GM20431 (cell line): ENCODE results near the gene NENF.
"Not testable (repeated sequence)": the region's sequence is repeated elsewhere in the genome, so short reads cannot be mapped to it uniquely, and the experiment has no call there.

Experiments
- in situ Hi-C: fragments of 300-500 bp; cut with MseI, MboI; formaldehyde crosslinking; loops from one replicate; pipeline ENCODE4 v1.15.0; 2020; ENCODE audit warnings: low sequenced_read_pairs; ENCODE audit not compliant: unreplicated experiment

Gene NENF

GRCh38 chr1:212477014-212477679, 44.4 kb downstream of the NENF start:
- in situ Hi-C loops = no loop called here

GRCh38 chr1:212477680-212478466, 45.2 kb downstream of the NENF start:
- in situ Hi-C loops = no loop called here

DNA sequence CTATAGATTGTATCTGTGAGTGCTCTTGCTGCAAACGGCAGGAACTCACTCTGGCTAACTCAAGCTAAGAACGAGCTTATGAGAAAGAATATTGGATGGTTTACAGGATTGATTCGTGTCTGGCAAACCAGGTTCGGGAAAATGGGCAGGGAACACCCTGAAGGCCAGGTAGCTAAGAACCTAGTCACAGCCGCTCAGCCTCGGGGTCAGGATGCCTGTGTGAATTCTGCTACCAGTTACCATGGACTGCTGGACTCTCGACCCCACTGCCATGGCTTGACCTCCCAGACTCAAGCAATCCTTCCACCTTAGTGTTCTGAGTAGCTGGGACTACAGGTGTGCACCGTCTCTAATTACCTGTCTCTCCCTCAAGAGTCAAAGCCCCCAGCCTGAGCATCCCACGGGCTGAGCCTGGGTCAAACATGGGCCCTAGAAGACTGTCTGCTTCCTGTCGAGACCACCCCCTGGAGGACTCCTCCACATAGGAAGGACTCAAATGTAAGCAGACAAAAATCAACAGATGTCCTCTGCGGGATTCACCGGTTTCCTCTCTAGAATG, 45.8 kb downstream of the NENF start:
- in situ Hi-C loops = no loop called here

DNA sequence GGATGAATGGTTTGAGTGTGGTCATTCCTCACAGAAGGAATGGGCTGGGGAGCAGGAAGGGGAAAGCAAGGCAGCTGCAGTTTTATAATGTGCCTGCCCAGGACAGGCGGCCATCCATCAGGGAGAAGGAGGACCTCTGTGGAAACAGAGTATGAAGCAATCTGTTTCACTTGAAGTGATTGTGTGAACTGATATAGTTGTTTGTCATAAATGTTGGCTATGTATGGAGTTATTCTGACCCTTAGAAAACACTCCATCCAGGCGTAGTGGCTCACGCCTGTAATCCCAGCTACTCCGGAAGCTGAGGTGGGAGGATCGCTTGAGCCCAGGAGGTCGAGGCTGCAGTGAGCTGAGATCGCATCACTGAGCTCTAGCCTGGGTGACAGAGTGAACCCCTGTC, 46.5 kb downstream of the NENF start:
- in situ Hi-C loops = no loop called here

GRCh38 chr1:212480711-212481437, 48.2 kb downstream of the NENF start:
- in situ Hi-C loops = not testable (repeated sequence)

GRCh38 chr1:212481438-212481767, 48.7 kb downstream of the NENF start:
- in situ Hi-C loops = no loop called here

- in situ Hi-C loops = no loop called here
These were observed 49.4 kb downstream of the NENF start for GRCh38 chr1:212482006-212482636.

GRCh38 chr1:212482637-212483441, 50.1 kb downstream of the NENF start:
- in situ Hi-C loops = no loop called here

GRCh38 chr1:212484701-212485570, 52.2 kb downstream of the NENF start:
- in situ Hi-C loops = no loop called here

- in situ Hi-C loops = no loop called here
These were observed 52.8 kb downstream of the NENF start for GRCh38 chr1:212485571-212485912.

GRCh38 chr1:212485913-212486618, 53.3 kb downstream of the NENF start:
- in situ Hi-C loops = no loop called here

GRCh38 chr1:212486619-212486975, 53.9 kb downstream of the NENF start:
- in situ Hi-C loops = no loop called here

GRCh38 chr1:212487286-212487685, 54.6 kb downstream of the NENF start:
- in situ Hi-C loops = no loop called here

GRCh38 chr1:212487774-212488435, 55.2 kb downstream of the NENF start:
- in situ Hi-C loops = no loop called here

GRCh38 chr1:212488436-212489283, 55.9 kb downstream of the NENF start:
- in situ Hi-C loops = no loop called here

- in situ Hi-C loops = no loop called here
These were observed 56.7 kb downstream of the NENF start for GRCh38 chr1:212489284-212489859.

- in situ Hi-C loops = no loop called here
These were observed 57.6 kb downstream of the NENF start for GRCh38 chr1:212490276-212490675.
